Astrocyte of the cerebellum (primary cell): ENCODE results near the gene LECT2.

ENCODE experiments used
- DNase-seq: peaks from one replicate; pipeline ENCODE4 v3.0.0-alpha.2; 2011; ENCODE audit warnings: low read depth
- H3K4me3 ChIP-seq: 2 replicates; pipeline ENCODE4 v1.5.1; 2011; ENCODE audit warnings: mild to moderate bottlenecking, low read depth, low read length, moderate library complexity
- in situ Hi-C: cut with HindIII; loops from 2 replicates; pipeline ENCODE4 v1.10.0; 2017; ENCODE audit warnings: low sequenced_read_pairs
- TF ChIP-seq, protein P1 (sequence below): IDR thresholded peaks from 2 replicates; pipeline ENCODE4 v1.5.1; 2012; ENCODE audit warnings: low read length, low read depth, moderate library complexity, mild to moderate bottlenecking; ENCODE audit errors: missing control alignments

LECT2 gene

DNA sequence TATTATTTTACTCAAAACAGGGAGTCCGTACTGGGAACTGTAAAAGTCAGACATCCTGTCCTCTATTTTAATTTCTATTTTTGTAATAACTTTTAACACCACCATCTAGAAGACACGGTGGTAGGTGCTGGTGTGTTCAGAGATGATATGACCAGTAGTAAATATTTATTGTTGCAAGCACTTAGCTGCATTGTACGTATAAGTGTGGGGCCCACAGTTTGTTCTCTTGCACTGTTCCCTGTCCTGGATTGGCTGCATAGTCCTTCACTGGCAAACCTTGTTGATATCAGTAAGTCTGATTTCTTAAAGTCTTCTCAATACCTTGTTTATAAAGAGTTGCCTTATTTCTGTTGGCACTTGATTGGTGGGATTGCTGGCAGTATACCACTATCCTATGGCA, 34.6 kb downstream of the LECT2 start:
- DNase-seq: no peak
- in situ Hi-C loops: no loop called here
- H3K4me3 ChIP-seq: no peak overlapping the region
- TF ChIP-seq, protein P1, sequence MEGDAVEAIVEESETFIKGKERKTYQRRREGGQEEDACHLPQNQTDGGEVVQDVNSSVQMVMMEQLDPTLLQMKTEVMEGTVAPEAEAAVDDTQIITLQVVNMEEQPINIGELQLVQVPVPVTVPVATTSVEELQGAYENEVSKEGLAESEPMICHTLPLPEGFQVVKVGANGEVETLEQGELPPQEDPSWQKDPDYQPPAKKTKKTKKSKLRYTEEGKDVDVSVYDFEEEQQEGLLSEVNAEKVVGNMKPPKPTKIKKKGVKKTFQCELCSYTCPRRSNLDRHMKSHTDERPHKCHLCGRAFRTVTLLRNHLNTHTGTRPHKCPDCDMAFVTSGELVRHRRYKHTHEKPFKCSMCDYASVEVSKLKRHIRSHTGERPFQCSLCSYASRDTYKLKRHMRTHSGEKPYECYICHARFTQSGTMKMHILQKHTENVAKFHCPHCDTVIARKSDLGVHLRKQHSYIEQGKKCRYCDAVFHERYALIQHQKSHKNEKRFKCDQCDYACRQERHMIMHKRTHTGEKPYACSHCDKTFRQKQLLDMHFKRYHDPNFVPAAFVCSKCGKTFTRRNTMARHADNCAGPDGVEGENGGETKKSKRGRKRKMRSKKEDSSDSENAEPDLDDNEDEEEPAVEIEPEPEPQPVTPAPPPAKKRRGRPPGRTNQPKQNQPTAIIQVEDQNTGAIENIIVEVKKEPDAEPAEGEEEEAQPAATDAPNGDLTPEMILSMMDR: no peak

DNA sequence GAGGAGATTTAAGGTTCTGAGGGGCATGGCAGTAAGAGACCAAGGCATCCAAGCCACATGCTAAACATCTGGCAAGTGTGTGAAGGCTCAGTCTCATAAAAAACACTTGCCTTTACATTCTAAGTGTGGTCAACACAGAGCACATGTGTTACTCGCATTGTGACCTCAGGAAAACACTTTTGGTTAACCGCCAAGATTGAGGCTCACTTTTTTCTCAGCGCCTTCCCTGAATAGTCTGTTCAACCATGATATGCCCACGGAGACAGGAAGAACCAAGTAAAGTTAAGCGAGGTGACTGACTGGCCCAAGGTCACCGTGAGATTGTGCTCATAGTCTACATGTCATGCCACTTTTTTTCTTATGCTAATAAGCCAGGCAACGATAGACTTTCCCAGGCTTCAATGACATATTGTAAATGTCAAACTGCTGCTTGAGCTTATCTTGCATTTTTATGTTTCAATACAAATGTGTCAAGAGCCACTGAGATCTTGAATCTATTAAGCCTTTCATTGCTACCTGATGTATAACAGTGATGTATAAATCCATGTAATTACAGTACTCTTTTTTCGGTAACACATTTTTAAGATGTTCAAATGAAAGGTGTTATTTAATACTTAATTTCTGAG, 38.0 kb downstream of the LECT2 start:
- in situ Hi-C loops: no loop called here
- TF ChIP-seq, protein P1: no peak
- no peak for DNase-seq
- H3K4me3 ChIP-seq: no peak overlapping the region

DNA sequence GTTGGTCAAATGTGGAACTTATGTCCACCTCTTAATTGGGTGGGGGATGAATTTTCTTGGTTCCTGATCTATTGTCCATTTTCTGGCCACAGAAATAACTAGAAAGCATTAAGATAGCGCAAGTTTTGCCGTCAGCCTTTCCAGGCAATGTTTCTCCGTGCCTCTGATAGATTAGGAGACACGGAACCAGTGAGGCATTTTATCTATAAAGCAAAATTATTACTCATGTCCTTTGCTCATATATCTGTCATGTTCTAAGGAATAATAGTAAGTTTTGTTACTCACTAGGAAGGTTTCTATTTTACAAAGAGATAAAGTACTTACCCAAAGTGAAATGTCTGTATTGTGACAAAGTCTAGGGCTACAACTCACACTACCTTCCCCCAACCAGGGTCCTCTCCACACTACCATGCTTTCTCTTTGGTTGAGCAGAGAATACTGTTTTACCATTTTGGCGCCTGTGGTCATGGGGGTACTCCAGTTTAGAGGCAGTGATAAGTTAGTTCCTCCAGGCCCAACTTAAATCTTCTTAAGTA, 39.2 kb downstream of the LECT2 start:
- DNase-seq: no peak
- in situ Hi-C loops: no loop called here
- no peak overlapping the region for H3K4me3 ChIP-seq
- TF ChIP-seq, protein P1: no peak

DNA sequence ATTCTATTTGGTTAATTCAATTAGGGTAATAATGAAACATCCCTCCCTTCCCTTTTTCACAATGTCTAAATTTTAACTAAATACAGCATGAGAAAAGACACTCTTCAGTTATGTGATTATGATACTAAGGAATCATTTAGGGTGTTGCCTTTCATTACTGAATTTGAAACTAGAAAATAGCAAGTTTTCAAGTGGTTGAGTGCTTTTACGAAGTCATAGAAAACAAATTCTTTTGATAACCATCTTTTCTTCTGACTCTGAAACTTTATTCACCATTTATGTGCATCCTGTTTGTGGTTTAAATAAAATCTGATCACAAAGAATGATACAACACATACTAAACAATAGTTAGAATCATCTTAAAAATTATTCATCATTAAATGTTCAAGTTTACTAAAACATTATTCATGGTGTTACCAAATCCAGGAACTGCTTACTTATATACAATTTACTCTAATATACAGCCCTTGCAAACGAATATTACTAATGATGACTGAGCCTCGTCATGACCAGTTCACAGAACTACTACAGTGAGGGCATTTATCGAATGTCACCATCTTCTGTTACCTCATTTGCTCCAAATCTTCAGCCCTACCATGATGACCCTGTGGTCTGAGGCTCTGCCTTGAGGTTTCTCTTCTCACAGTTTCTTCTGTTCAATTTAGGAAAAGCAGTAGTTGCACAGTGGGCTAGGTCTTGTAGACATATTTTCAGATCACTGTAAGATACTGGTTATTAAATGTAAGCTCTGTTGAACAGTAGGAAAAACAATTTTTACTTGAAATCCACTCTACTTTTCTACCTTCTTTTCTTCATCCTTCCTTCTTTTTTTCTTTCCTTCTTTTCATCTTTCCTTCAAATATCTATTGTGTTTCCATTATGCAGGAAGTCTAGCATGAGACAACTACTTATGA, 40.8 kb downstream of the LECT2 start:
- TF ChIP-seq, protein P1: no peak
- DNase-seq: no peak
- H3K4me3 ChIP-seq: no peak overlapping the region
- in situ Hi-C loops: no loop called here

DNA sequence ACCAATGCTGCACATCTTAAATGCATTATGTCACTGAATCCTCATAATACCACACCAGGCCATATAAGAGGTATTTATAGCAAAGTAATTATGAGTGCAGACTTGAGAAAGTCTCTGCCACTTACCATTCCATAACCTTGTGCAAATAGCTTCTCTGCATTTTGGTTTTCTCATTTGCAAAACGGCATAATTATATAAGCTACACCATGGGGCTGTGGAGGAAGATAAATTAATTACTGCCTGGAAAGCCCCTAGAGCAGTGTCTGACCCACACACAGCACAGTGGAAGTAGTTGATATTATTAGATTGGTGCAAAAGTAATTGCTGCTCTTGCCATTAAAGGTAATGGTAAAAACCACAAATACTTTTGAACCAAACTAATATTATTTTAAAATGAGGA, 49.6 kb downstream of the LECT2 start:
- TF ChIP-seq, protein P1: no peak
- no peak overlapping the region for H3K4me3 ChIP-seq
- in situ Hi-C loops: no loop called here
- DNase-seq: no peak

DNA sequence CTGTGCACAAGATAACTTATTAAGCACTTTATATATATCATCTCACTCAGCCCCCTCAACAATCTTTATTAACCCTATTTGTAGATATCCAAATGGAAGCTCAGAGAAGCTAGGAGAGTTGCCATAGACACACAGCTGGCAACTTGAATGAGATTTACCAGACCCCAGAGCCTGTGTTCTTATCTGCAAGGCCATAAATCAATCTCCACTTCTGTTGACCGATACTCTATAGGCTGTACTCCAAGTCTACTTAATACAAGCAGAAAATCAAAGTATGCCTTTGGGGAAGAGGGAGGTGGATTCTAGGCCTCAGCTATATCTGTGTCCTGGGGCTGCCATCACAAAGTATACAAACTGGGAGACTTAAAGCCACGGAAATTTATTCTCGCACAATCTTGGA, 53.1 kb downstream of the LECT2 start:
- no peak overlapping the region for H3K4me3 ChIP-seq
- no peak for DNase-seq
- in situ Hi-C loops: no loop called here
- TF ChIP-seq, protein P1: no peak
